ENCODE data around the gene TECPR1.

TECPR1 gene

DNA sequence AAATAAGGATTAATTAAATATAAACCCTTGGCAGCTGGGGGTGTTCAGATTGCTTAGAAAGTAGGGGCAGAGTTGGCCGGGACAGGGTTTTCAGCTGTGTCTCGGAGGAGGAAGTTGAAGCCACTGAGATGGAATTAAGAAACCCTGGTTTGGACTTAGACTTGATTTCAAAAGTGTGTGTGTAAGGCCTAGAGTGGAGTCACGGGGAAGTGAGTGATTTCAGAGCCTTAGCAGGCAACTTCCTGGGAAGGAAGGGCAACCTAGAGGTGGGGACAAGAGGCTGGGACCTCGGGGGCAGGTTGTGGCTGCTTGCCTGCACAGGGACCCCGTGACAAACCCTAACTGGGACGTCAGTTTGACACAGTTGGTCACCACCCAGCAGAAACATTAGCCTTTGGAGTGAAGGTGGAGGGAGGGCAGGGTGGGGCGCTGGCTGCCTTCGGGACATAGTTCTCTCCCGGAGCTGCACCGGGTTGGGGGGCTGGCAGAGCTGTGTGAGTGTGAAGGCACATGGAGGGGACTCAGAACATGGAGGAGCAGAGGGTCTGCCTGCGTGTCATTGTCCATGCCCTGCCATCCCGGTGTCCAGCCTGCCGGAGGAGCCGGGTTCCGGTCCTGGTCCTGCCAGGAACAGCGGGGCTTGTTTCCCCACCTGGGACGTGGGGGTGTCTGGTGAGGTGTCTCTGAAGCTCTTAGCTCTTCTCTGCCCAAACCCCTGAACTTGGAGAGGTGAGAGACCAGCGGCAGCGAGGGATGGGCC lies 31.3 kb upstream of the TECPR1 start:
- DNase-seq, result no peak

- no peak for DNase-seq
Observed at GRCh38 chr7:98282703-98283102, 30.7 kb upstream of the TECPR1 start.

- no peak for DNase-seq
Observed at GRCh38 chr7:98281757-98282606, 29.9 kb upstream of the TECPR1 start.

- peak; percentile 68 for DNase-seq
Observed at GRCh38 chr7:98280791-98281756, 29.0 kb upstream of the TECPR1 start, which contains the start of gene BRI3. TSS of gene BRI3 (plus strand) at chr7:98281686. CDS start at chr7:98281796, 110 bp downstream.

DNA sequence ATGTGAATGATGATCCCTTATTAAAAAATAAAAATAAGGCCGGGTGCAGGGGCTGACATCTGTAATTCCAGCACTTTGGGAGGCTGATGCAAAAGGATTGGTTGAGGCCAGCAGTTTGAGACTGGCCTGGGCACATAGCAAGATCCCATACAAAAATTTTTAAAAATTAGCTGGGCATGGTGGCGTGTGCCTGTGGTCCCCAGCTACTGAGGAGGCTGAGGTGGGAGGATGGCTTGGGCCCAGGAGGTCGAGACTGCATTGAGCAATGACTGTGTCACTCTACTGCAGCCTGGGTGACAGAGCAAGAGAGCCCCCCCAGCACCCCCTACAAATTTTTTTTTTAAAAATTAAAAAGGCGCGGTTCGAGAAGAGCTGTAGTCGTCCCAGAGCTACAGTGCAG lies 28.3 kb upstream of the TECPR1 start:
- DNase-seq, result no peak

GRCh38 chr7:98278936-98279335 lies 26.9 kb upstream of the TECPR1 start:
- peak; percentile 22 for DNase-seq

DNA sequence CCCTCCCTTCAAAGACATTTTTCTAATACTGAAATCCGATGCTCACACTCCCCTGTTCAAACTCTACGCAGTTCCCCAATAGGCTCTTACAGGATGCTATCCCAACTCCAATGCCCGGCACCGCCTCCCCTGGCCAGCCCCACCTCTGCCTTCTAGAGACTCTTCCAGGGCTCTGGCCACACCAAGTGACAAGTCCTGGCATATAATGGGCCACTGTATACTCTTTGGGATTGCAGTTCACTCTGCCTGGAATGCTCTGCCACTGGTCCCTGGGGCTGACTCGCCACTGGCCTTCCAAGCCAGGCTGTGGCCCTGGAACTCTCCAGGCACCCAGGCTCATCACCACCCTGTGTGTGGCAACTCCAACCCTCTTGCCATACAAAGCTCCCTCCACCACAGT lies 26.4 kb upstream of the TECPR1 start:
- no peak for DNase-seq

DNA sequence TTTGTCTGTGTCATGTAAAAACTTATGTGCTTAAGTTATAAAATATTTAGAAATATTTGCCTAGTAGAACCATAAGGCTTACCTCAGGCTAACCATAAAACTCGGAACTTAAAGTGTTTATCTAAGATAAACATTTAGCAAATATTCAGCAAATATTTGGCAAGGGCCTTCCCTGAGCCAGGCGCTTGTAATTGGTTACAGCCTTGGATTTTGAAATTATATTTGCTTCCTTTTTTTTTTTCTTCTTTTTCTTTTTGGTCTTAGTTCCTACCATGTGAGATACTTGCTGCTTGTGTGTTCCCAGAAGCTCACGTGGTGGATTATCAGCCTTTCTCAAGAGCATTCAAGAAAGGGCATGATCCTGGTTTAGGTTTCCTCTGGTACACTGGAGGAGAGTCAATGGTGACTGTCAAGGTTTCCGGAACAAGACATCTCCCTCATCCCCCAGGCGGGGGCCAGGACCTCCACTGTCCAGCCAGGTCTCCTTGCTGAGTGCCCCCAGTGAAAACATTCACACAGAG lies 24.3 kb upstream of the TECPR1 start:
- no peak for DNase-seq

GRCh38 chr7:98267303-98267702 lies 15.3 kb upstream of the TECPR1 start:
- DNase-seq, result no peak

GRCh38 chr7:98266840-98267239 lies 14.8 kb upstream of the TECPR1 start:
- DNase-seq, result no peak

DNA sequence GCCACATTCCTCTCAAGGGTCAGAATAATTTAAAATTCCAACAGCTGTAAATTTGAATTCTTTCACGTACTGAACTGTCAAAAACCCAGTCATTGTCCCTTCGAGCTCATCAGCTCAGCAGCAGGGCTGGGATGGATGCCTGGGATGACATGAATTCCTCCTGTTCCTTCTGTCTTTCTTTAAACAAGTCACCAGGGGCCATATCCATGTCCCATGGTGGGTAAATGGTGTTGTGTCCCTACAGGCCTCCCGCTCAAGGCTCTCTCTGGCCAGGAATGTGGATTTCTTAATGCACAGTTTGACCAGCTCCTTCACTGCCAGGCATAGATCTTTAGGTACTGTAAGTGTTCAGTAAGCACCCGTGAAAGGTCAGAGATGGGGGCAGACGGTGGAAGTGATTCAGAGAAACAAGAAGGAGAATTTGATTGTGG lies 13.8 kb upstream of the TECPR1 start:
- DNase-seq, result no peak

DNA sequence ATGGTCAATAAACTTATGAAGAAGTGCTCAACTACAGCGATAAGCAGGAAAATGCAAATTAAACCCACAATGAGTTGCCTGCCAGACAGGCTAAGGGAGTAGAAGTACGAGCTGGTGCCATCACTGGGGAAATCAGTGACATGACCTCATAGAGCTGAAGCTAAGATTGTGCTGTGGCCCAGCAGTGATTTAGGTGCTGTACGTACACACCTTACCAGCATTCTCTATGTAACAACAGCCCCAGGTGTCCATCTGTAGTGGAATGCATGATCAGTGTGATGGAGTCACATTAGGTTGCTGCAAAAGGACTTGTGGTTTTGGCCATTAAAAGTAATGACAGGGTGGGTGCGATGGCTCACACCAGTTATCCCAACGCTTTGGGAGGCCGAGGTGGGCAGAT lies 5.7 kb upstream of the TECPR1 start:
- no peak for DNase-seq

DNA sequence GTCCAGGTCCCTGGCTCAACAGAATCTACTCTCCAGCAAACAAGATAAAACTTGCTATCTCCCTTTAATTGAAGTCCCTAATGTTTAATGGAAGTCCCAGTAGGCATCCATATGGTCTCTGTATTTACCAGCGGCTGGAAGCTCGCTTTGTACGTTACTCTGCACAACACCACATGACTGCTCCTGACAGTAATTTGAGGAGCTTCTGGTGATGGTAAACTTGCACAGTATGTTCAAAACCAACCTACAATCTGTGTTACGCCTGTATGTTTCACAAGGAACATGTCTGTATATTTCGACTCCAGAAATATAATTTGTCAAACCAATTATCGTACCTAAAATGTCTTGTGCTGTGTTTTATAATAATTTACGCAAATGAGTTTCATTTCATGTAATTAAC lies 4.4 kb upstream of the TECPR1 start:
- DNase-seq, result peak; percentile 98

- DNase-seq, result peak; percentile 20
Observed at GRCh38 chr7:98254951-98255610, 3.0 kb upstream of the TECPR1 start.

DNA sequence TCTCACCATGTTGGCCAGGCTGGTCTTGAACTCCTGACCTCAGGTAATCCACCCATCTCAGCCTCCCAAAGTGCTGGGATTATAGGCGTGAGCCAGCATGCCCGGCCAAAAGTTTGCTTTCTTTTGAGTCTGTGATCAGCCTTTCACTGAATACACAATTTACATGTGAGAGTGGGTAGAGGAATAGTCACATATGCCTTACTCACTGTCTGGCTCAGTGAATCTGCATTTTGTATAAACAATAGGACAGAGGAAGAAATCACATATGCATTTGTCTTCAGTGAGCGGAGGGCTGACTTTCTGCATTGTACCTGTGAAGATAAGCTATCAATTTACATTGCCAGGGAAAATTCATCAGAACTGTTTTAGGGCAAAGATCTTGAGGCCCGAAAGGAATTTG lies 2.5 kb upstream of the TECPR1 start:
- DNase-seq, result no peak

DNA sequence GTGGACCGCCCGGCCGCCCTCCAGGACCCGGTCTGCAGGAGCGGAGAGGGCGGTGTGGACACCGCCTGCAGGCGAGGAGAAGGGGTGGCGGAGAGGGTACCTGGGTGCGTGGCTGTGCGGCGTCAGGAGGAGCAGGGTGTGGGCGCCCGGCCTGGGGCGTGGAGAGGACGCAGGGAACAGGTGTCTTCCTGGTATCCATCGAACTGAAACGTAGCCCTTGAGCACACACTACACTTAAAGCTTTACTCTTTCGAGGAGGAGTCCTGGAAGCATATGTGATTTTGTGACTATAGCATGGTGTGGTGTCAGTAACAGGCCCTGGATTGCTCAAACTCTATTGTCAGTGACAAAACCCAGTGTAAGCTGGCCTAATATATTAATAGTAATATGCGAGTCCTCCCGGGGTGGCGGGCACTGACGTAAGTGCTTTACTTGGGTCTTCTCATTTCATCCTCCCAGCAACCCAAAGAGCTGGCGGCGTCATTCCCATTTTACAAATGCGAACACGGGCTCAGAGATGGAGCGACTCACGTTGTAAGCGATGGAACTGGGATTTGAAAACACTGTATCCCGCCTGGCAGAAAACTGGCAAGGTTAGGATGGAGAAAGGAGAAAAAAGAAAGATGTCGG lies 508 bp upstream of the TECPR1 start:
- no peak for DNase-seq

DNA sequence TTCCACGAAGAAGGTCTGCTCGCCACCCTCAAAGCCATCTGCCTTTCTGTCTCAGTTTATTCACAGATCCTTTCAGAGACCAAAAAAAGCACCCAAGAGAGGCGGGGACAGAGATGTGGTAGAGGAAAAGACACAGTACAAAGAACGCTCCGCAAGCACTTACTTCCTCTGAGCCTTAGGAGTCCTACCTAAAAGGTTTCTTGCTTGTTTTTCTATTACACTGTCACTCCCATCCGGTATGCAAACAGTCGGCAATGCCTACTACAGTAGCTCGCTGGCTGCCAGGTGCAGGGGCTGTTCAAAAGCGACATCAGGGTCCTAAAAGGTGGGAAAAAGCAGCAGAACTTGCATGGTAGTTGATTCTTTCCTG lies 816 bp downstream of the TECPR1 start:
- no peak for DNase-seq

DNA sequence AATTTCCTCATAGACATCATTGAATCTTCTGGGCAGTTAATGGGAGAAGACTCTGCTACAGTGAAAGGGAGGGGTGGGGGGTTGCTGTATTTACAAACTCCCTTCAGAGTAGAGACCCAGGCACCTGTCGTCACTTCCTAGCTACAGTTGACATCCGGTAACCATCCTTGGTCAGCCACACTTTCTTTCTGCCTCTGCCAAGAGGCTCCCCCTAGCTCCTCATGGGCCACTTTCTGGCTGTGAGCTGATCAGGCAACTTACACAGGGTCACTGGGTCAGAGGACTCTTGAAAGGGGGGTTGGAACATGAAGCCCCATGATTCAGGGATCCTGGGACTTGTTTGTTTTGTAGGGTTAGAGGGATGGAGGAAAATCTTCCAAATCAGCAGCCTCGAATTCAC lies 1.2 kb downstream of the TECPR1 start:
- no peak for DNase-seq

DNA sequence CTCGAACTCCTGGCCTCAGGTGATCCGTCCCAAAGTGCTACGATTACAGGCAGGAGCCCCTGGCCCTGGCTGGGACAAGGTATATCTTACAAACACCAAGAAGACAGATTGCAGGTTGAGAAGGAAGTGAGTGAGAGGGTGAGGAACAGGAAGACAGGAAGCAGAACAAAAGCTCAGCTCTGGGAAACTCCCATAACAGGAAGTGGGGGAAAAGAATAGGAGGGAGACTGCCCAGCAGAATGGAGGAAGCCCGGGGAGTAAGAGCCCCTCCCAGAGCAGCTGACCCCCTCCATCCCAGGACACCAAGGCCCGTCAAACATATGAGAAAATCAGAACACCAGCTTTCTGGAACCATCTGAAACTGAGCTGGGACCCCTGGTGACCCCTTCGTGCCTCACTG lies 2.9 kb downstream of the TECPR1 start:
- no peak for DNase-seq

- DNase-seq, result no peak
Observed at GRCh38 chr7:98248156-98248555, 3.9 kb downstream of the TECPR1 start.

GRCh38 chr7:98244871-98245270 lies 7.2 kb downstream of the TECPR1 start:
- DNase-seq, result no peak

GRCh38 chr7:98242934-98243333 lies 9.1 kb downstream of the TECPR1 start:
- DNase-seq, result no peak

All from DMS 273 treated with DMSO at 0.1 percent for 48 hours (cell line).